Measurements from ENCODE around the gene TBC1D10B. TPM values are rescaled to one million over a fixed set of nuclear protein-coding genes. Genes with fewer than 3 reads are reported as not detected.
A peak's percentile ranks its signal among the peaks of the same experiment; 100 is the strongest.

Gene TBC1D10B
- total RNA-seq, 2 donors from 2014 or later = 45.0 to 62.3 TPM

GRCh38 chr16:30407804-30408534 is 37.7 kb upstream of the TBC1D10B start:
- H3K36me3 ChIP-seq = no peaks in the 10 kb centered on the region
- H3K4me1 ChIP-seq = no peaks in the 10 kb centered on the region
- DNase-seq = no peak
- no peak for TF ChIP-seq CTCF (IDR thresholded peaks at IDR 0.05)
- intact Hi-C loops (cut with DNase I) = no loop called here
- H3K27ac ChIP-seq = peak overlapping the region; percentile 70
- peak overlapping the region; percentile 75 to 89 for H3K9ac ChIP-seq (ENCODE audit: low read depth in 2 of 2, low read length in 2 of 2)
- no peaks in the 10 kb centered on the region for H3K27me3 ChIP-seq
- peak overlapping the region; percentile 62 for H3K4me3 ChIP-seq
- H3K9me3 ChIP-seq = no peaks in the 10 kb centered on the region

- no peaks in the 10 kb centered on the region for H3K27me3 ChIP-seq
- H3K4me3 ChIP-seq = peak within 1 kb of the TSS; percentile 62
- DNase-seq = peak; percentile 97
- intact Hi-C loops (cut with DNase I) = no loop called here
- H3K9me3 ChIP-seq = no peaks in the 10 kb centered on the region
- H3K36me3 ChIP-seq = no peaks in the 10 kb centered on the region
- peak within 1 kb of the TSS; percentile 75 to 89 for H3K9ac ChIP-seq (ENCODE audit: low read depth in 2 of 2, low read length in 2 of 2)
- H3K27ac ChIP-seq = peak within 1 kb of the TSS; percentile 70
- no peak for TF ChIP-seq CTCF (IDR thresholded peaks at IDR 0.05)
- H3K4me1 ChIP-seq = no peaks in the 10 kb centered on the region
Measured at GRCh38 chr16:30407102-30407803, 37.0 kb upstream of the TBC1D10B start, which contains the start of gene ZNF771. TSS of gene ZNF771 (plus strand) at chr16:30407606. CDS start at chr16:30408054, 448 bp downstream.

- Histone ChIP-seq H3K27me3 (no peaks in the 10 kb centered on the region), H3K9me3 (no peaks in the 10 kb centered on the region), H3K4me1 (no peaks in the 10 kb centered on the region), H3K9ac (ENCODE audit: low read depth in 2 of 2, low read length in 2 of 2) (peak overlapping the region; percentile 61 to 89), H3K27ac (peak overlapping the region; percentile 70), H3K4me3 (peak overlapping the region; percentile 62), H3K36me3 (no peaks in the 10 kb centered on the region)
- no peak for TF ChIP-seq CTCF (IDR thresholded peaks at IDR 0.05)
- intact Hi-C loops (cut with DNase I) = no loop called here
- DNase-seq = no peak
Measured at GRCh38 chr16:30406795-30407101, 36.5 kb upstream of the TBC1D10B start.

GRCh38 chr16:30401768-30402425 is 31.6 kb upstream of the TBC1D10B start:
- H3K9ac ChIP-seq (ENCODE audit: low read depth in 2 of 2, low read length in 2 of 2) = no peak overlapping the region
- H3K36me3 ChIP-seq = no peaks in the 10 kb centered on the region
- H3K27ac ChIP-seq = no peak overlapping the region
- H3K9me3 ChIP-seq = no peaks in the 10 kb centered on the region
- intact Hi-C loops (cut with DNase I) = no loop called here
- no peak for DNase-seq
- H3K27me3 ChIP-seq = no peaks in the 10 kb centered on the region
- no peak for TF ChIP-seq CTCF (IDR thresholded peaks at IDR 0.05)
- H3K4me1 ChIP-seq = peaks cover 4% of the 10 kb centered on the region
- H3K4me3 ChIP-seq = no peak overlapping the region

GRCh38 chr16:30399435-30400186 is 29.3 kb upstream of the TBC1D10B start:
- Histone ChIP-seq H3K4me1 (peaks cover 14% of the 10 kb centered on the region), H3K4me3 (peak overlapping the region; percentile 69), H3K27ac (peak overlapping the region; percentile 80)

More at GRCh38 chr16:30399435-30400186, 29.3 kb upstream of the TBC1D10B start:
- H3K9ac ChIP-seq (ENCODE audit: low read depth in 2 of 2, low read length in 2 of 2) = peak overlapping the region; percentile 63 to 76
- H3K27me3 ChIP-seq = no peaks in the 10 kb centered on the region
- no peak for DNase-seq
- H3K36me3 ChIP-seq = no peaks in the 10 kb centered on the region
- no peaks in the 10 kb centered on the region for H3K9me3 ChIP-seq
- intact Hi-C loops (cut with DNase I) = no loop called here
- TF ChIP-seq CTCF (IDR thresholded peaks at IDR 0.05) = no peak
